ENCODE measurements around the gene HCFC1.

The HCFC1 gene

GRCh38 chrX:153971450-153972367 lies at the start of gene HCFC1:
Gene HCFC1, minus strand, starts transcription at chrX:153971818. Its CDS starts 978 bp downstream, at chrX:153970840.
- DNase-seq (ENCODE audit: low read depth) = peak; percentile 87

- peak; percentile 33 for DNase-seq (ENCODE audit: low read depth)
Observed at GRCh38 chrX:154021131-154021611, 49.6 kb upstream of the HCFC1 start.

GRCh38 chrX:154020536-154021115 lies 49.0 kb upstream of the HCFC1 start:
- peak; percentile 17 for DNase-seq (ENCODE audit: low read depth)

GRCh38 chrX:154019633-154020528 lies 48.3 kb upstream of the HCFC1 start, which contains the start of gene IRAK1:
Gene IRAK1, minus strand, starts transcription at chrX:154019902. Its CDS starts 90 bp downstream, at chrX:154019812.
- DNase-seq (ENCODE audit: low read depth) = peak; percentile 54

- no peak for DNase-seq (ENCODE audit: low read depth)
Observed at GRCh38 chrX:154019061-154019621, 47.5 kb upstream of the HCFC1 start.

GRCh38 chrX:154018518-154019060 lies 47.0 kb upstream of the HCFC1 start:
- no peak for DNase-seq (ENCODE audit: low read depth)

- DNase-seq (ENCODE audit: low read depth) = no peak
Observed at GRCh38 chrX:154017766-154018517, 46.3 kb upstream of the HCFC1 start.

GRCh38 chrX:154016366-154017076 lies 44.9 kb upstream of the HCFC1 start:
- DNase-seq (ENCODE audit: low read depth) = no peak

GRCh38 chrX:154015581-154016264 lies 44.1 kb upstream of the HCFC1 start:
- DNase-seq (ENCODE audit: low read depth) = no peak

- DNase-seq (ENCODE audit: low read depth) = no peak
Observed at GRCh38 chrX:154014429-154015380, 43.1 kb upstream of the HCFC1 start.

GRCh38 chrX:154013614-154014360 lies 42.2 kb upstream of the HCFC1 start:
- DNase-seq (ENCODE audit: low read depth) = no peak

- DNase-seq (ENCODE audit: low read depth) = no peak
Observed at GRCh38 chrX:154013001-154013421, 41.4 kb upstream of the HCFC1 start.

- no peak for DNase-seq (ENCODE audit: low read depth)
Observed at GRCh38 chrX:154012336-154012991, 40.8 kb upstream of the HCFC1 start.

GRCh38 chrX:154011376-154012335 lies 40.0 kb upstream of the HCFC1 start:
- DNase-seq (ENCODE audit: low read depth) = no peak

- DNase-seq (ENCODE audit: low read depth) = peak; percentile 84
Observed at GRCh38 chrX:154010330-154011087, 38.9 kb upstream of the HCFC1 start.

Data from fibroblast of gingiva (primary cell).